ENCODE results near the gene SPTB. TPM values are rescaled to one million over a fixed set of nuclear protein-coding genes. Genes with fewer than 3 reads are reported as not detected.

Gene SPTB
- polyA plus RNA-seq, 1 donor (not counting 4 experiments of a cell fraction or from before 2014, with no cell fraction given), result not detected

- Histone ChIP-seq H3K9ac (ENCODE audit: control insufficient read depth, extremely low read depth, insufficient read depth, low read length) (no peak overlapping the region), H3K36me3 (ENCODE audit: control insufficient read depth in 2 of 2, extremely low read depth in 1 of 2, insufficient read depth in 2 of 2, low read length in 2 of 2) (no peaks in the 10 kb centered on the region)
- no peak for DNase-seq (ENCODE audit: low read depth, low spot score)
Observed at GRCh38 chr14:64770751-64771150, 109.0 kb downstream of the SPTB start.

GRCh38 chr14:64769096-64770020 lies 110.3 kb downstream of the SPTB start:
- Histone ChIP-seq H3K27ac (ENCODE audit: control insufficient read depth, insufficient read depth, low read length) (no peak overlapping the region), H3K9me3 (ENCODE audit: control insufficient read depth, low read depth, low read length) (no peaks in the 10 kb centered on the region), H3K27me3 (ENCODE audit: control insufficient read depth, extremely low read depth, insufficient read depth, low read length) (peaks cover 7% of the 10 kb centered on the region), H3K4me3 (ENCODE audit: control insufficient read depth in 2 of 3, extremely low read depth in 1 of 3, insufficient read depth in 2 of 3, low read depth in 1 of 3, low read length in 3 of 3) (no peak overlapping the region), H4K20me1 (ENCODE audit: control insufficient read depth, extremely low read depth, insufficient read depth, low read length) (no peaks in the 10 kb centered on the region), H3K4me1 (ENCODE audit: control insufficient read depth, extremely low read depth, insufficient read depth, low read length) (peaks cover 20% of the 10 kb centered on the region), H3K36me3 (ENCODE audit: control insufficient read depth in 2 of 2, extremely low read depth in 1 of 2, insufficient read depth in 2 of 2, low read length in 2 of 2) (no peaks in the 10 kb centered on the region), H3K9ac (ENCODE audit: control insufficient read depth, extremely low read depth, insufficient read depth, low read length) (no peak overlapping the region), H3K4me2 (ENCODE audit: control insufficient read depth, extremely low read depth, insufficient read depth, low read depth, low read length) (no peak overlapping the region), H3K79me2 (ENCODE audit: control insufficient read depth, insufficient read depth, low read length) (no peaks in the 10 kb centered on the region), H3K9me1 (ENCODE audit: control insufficient read depth, extremely low read depth, insufficient read depth, low read length) (no peaks in the 10 kb centered on the region), H2AFZ (ENCODE audit: control insufficient read depth, low read length) (no peak overlapping the region)
- no peak for FAIRE-seq
- no peak for DNase-seq (ENCODE audit: low read depth, low spot score)
- dilution Hi-C loops (cut with MboI; ENCODE audit: extremely low pct_ligation_motif_present, low sequenced_read_pairs), result no loop called here
- TF ChIP-seq CTCF (optimal IDR thresholded peaks at IDR 0.05 in 1 of 3, IDR thresholded peaks at IDR 0.05 in 1 of 3, conservative IDR thresholded peaks at IDR 0.05 in 1 of 3; ENCODE audit: extremely low read depth in 1 of 3, insufficient read depth in 2 of 3, low read length in 3 of 3), result no peak
- no peak for TF ChIP-seq EZH2 (IDR thresholded peaks at IDR 0.05; ENCODE audit: low read length)

More at GRCh38 chr14:64770751-64771150, 109.0 kb downstream of the SPTB start:
- Histone ChIP-seq H3K9me1 (ENCODE audit: control insufficient read depth, extremely low read depth, insufficient read depth, low read length) (no peaks in the 10 kb centered on the region), H3K27me3 (ENCODE audit: control insufficient read depth, extremely low read depth, insufficient read depth, low read length) (peaks cover 10% of the 10 kb centered on the region), H3K79me2 (ENCODE audit: control insufficient read depth, insufficient read depth, low read length) (no peaks in the 10 kb centered on the region), H3K4me3 (ENCODE audit: control insufficient read depth in 2 of 3, extremely low read depth in 1 of 3, insufficient read depth in 2 of 3, low read depth in 1 of 3, low read length in 3 of 3) (no peak overlapping the region), H3K27ac (ENCODE audit: control insufficient read depth, insufficient read depth, low read length) (no peak overlapping the region), H3K9me3 (ENCODE audit: control insufficient read depth, low read depth, low read length) (no peaks in the 10 kb centered on the region), H3K4me2 (ENCODE audit: control insufficient read depth, extremely low read depth, insufficient read depth, low read depth, low read length) (no peak overlapping the region), H2AFZ (ENCODE audit: control insufficient read depth, low read length) (no peak overlapping the region), H3K4me1 (ENCODE audit: control insufficient read depth, extremely low read depth, insufficient read depth, low read length) (peaks cover 14% of the 10 kb centered on the region), H4K20me1 (ENCODE audit: control insufficient read depth, extremely low read depth, insufficient read depth, low read length) (no peaks in the 10 kb centered on the region)
- FAIRE-seq, result no peak
- TF ChIP-seq EZH2 (IDR thresholded peaks at IDR 0.05; ENCODE audit: low read length), result no peak
- TF ChIP-seq CTCF (optimal IDR thresholded peaks at IDR 0.05 in 1 of 3, IDR thresholded peaks at IDR 0.05 in 1 of 3, conservative IDR thresholded peaks at IDR 0.05 in 1 of 3; ENCODE audit: extremely low read depth in 1 of 3, insufficient read depth in 2 of 3, low read length in 3 of 3), result no peak
- dilution Hi-C loops (cut with MboI; ENCODE audit: extremely low pct_ligation_motif_present, low sequenced_read_pairs), result no loop called here

Data from keratinocyte (primary cell).